IPS DF 4.7 (cell line): Measurements from ENCODE around the gene HSPE1.
"Not testable (repeated sequence)": the region's sequence is repeated elsewhere in the genome, so short reads cannot be mapped to it uniquely, and the experiment has no call there.

Source experiments
- DNase-seq: peaks from one replicate; pipeline ENCODE4 v3.0.0-alpha.2; 2013; ENCODE audit warnings: low spot score; ENCODE audit errors: extremely low read depth

The HSPE1 gene

DNA sequence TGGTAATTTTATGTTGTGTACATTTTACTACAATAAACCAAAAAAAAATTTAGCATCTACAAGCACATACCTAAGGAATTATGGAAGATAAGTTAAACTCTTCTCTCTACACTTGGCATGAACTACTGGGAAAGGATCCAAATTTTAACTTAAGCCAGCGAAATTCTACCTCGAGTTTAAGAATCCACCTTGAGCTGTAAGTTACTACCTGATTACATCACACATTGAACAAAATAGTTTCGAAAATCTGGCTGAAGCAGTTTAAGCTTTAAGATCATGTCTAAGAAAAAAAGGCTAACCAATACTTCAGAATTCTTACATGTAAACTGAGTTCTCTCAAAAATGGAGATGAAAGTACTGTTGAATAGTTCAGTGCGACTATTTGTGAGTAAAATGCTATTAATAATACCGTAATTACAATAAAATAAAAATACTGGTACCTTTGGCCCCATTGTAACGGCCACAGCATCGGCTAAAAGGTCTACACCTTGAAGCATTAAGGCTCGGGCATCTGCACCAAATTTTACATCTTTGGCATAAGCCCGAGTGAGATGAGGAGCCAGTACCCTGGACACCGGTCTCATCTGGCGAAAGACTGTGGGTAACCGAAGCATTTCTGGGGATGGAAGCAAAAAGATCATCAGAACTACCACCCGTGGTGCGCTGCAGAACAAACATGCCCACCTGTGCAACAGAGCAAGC, 1.8 kb upstream of the HSPE1 start:
- DNase-seq, result no peak

DNA sequence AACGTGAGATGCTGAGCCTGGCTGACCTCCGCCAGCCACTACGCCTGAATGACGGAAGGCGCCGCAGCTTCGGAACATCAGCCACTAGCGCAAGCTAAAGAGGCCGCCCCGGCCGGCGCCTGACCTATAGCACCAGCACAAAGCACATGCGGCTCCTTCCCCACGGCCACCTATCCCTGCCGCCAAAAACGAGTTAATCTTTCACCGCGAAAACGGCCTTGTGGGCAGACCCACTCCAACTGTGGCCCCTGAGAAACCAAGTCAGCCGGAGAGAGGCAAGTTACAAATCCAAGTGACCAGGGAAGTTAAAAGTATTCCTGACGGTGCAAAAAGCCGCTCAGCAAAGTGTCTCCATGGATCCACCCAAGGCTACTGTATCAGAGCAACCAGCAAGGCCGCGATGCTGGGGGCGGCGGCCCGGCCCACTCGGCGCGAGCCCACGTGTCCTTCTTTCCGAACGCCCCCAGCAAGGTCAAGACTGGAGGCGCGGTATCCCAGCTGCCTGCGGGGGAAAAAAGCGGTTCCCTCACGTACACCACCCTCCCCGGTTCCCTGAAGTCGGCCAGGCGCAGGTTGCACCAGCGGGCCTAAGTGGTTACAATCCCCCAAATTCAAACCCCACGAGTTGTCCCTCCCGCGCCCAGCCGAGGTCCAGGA, 1.1 kb upstream of the HSPE1 start:
- no peak for DNase-seq

DNA sequence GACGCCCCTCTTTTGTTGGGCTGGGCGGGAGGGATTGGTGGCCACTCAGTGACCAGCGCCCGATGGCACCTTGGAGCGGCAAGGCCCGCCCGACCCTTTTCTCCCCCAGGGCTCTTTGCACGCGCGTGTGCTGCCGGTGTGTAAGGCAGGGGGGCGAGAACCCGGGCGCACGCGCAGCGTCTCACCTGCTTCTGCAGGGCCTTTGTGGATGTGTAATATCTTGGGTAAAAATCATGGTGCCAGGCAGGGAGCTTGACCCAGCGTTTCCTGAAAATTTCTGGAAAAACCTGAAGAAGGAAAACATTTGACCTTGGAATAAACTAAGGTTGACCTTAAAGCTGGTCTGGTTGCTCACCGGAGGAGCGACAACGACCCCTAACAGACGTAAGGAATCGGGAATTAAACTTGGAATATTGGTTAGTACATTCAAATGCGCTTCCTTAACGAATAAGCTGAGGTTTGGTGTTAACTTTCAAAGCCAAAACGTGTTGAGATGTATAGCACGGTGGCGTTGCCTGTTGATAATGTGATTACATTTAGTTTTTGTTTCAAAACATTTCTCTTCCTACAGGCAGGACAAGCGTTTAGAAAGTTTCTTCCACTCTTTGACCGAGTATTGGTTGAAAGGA, 438 bp downstream of the HSPE1 start:
- no peak for DNase-seq

- DNase-seq, result no peak
Measured at GRCh38 chr2:197502201-197502600, 2.0 kb downstream of the HSPE1 start.

- DNase-seq, result no peak
Measured at GRCh38 chr2:197502685-197503084, 2.5 kb downstream of the HSPE1 start.

- DNase-seq, result no peak
Measured at GRCh38 chr2:197504000-197504399, 3.8 kb downstream of the HSPE1 start.

DNA sequence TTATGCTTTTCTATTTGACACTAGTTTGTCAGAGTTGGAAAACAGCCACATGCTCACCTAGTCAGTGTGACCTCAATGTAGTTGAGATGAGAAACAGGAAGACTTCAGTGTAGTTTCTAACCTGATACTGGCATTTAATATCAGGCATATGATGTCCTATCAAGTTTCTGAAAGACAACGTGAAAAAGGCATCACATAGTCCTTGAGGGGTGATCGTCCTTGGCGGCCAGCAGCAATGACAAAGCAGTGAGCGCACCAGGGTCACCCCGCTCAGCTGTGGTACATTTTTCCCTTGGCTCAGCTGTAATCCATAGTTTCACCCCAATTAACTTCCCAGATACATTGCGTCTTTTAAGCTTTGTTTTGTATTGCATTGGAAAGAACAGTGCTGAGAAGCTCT, 4.3 kb downstream of the HSPE1 start:
- DNase-seq, result no peak

DNA sequence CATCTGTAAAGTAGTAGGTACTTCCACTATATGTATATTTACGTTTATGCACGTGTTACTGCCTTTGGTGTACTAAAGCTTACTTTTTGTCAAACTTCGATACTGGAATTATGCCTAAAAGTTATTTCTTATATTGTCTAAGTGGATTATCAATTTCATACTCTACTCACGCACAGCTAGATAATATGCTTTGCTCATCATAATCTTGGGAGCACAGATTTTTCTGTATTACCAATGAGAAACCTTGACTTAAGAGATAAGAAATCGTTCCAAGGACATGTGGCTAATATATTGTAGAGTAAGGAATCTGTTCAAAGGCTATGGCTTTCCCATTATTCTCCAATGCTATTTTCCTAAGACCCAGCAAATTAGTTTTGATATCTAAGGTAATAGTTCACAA, 6.5 kb downstream of the HSPE1 start:
- no peak for DNase-seq

GRCh38 chr2:197513915-197514314, 13.7 kb downstream of the HSPE1 start:
- DNase-seq, result no peak

DNA sequence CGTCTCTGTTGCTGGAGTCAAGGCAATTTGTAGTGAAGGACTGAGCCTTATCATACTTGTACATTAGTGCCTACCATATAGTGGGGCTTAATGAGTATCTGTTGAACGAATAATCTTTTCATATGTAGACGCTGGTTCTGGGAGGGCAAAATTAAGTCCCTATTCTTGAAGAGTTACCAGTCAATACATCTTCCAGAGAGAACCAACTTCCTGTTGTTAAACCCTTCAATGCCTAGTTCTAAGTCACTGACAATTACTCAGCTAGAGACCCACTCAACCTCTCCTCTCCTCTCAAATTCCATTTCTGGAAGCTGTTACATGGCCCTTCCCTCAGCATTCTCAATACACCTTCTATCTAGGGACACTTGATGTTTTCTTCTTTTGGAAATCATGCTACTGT, 14.6 kb downstream of the HSPE1 start:
- peak; percentile 25 for DNase-seq

DNA sequence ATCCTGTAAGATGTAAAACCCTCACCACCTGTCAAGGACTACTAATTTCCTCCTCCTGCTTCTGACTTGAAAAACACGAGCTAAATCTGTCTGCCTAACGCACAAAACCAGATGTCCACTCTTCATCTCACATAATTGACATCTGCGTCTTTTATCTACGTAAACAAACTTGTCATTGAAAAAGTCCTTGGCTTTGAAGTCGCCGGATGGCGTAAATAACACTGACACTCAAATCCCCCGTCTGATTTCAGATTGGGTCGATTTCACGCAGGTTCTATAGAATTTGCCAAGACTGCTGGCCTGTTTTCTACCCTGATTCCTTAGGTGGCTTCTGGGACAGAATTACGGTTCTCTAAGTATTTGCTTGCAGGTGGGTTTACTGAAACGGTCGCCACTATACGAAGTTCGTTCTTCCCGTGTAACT, 15.1 kb downstream of the HSPE1 start:
- DNase-seq, result no peak

- DNase-seq, result peak; percentile 72
Measured at GRCh38 chr2:197515739-197516392, 15.7 kb downstream of the HSPE1 start, which contains the start of gene MOB4. TSS of gene MOB4 (plus strand) at chr2:197516066. CDS start at chr2:197516087, 21 bp downstream.

DNA sequence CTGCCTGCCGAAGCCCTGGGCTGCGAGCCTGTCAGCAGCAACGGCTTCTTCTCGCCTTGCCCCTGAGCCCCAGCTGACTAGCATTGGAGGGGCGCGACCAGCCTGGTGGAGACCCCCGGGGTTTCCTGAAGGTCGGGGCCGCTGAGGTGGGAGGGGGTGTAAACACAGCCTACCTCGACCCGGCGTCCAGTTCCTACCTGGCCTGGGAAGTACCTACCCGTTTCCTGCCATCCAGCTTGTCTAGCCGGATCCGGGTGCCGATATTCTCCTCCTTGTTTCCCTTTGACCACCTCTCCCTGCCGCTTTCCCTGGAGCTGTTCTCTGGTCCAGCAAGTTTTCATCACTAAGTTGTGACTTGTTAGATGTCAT, 16.2 kb downstream of the HSPE1 start:
- no peak for DNase-seq

DNA sequence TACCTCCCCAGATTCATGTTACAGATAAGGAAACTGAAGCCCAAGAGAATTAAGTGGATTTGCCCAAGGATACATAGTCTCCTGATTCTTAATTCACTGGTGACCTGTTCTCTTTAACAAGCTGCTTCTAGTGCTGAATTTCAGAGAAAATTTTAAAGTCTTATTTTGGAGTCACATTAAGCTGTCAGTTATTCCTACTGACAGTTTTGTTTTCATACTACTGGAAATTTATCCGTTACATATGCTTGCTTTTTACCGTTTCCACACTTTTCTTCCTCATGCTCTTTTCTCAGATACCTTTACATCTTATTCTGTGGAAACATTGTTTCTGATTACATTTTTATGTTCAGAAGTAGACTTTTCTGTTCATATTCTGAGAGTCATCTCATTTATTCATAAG, 17.0 kb downstream of the HSPE1 start:
- no peak for DNase-seq

GRCh38 chr2:197538412-197538811, 38.2 kb downstream of the HSPE1 start:
- no peak for DNase-seq

- DNase-seq, result no peak
Measured at GRCh38 chr2:197539734-197540133, 39.6 kb downstream of the HSPE1 start.

DNA sequence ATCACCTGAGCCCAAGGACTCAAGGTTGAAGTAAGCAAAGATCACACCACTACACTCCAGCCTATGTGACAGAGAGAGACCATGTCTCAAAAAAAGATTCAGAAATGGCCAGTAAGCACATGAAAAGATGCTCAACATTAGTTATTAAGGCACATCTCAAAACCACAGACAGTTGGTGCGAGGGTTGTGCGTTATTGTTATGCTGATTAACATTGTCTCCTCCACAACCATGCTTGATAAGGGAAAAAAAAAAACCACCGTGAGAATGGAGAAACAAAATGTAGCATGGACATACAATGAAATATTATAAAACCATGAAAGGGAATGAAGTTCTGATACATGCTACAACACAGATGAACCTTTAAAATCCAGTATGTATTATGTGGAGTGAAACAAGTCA, 43.0 kb downstream of the HSPE1 start:
- no peak for DNase-seq

DNA sequence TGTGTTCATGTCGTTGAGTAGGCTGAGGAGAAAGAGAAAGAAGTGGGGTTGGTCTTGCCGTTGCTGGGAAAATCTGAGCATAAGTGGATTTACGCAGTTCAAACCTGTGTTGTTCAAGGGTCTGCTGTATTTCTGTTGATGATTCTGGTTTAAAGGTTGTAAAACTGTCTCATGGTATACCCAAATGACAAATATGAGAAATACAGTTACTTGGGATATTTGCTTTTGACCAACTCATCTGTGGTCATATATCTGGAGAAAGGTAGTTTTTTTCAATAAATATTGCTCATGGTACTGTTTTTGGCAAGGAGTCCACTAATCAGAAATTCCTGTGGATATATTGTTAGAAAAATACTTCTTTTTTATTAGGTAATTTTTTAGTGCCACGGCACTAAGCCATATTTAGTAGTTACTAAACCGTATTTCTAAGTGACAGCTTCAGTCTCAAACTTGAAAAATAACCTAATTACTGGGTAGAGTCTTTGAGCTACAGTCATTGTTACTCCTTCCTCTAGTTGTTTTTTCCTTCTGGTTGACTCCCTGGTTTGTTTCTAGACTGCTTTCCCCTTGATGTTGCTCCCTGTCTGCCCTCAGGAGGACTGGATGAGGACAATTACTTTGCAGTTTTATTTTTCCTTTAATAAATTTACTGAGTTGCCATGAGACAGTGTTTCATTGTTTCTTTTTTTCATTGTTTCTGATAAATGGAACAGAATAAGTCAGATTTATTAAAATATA, 47.2 kb downstream of the HSPE1 start:
- DNase-seq, result no peak

DNA sequence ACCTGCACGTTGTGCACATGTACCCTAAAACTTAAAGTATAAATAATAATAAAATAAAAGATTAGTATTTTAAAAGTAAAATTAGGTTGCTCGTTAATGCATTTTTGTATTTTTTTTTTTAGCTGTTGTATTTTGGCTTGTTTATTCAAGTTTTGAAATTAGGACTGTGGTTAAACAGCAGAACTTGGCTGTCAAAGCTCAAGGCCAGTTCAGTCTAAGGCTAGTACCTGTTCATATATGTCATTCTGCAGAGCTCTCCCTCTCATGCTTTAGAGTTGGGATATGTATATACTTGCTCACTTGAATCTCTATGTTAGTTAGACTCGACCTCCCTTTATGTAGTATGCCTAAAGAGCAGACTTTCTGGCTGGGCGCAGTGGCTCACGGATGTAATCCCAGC, 48.4 kb downstream of the HSPE1 start:
- no peak for DNase-seq

DNA sequence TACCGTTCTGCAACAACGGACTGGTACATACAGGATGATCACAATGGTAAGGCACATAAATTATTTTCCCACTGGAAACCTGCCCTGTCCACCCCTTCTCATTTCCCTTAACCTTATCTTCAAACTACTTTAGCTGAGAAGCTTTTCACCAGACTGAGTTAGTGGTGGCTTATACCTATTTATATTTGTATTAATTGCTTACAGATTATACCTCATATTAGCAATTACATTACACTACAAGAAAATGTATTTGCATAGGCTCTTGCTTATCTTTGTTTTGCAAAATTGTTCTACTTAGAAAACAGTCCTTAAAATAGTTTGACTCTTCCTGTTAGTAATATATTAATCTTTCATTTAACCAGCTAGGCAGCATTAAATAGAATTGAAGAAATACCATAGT, 51.1 kb downstream of the HSPE1 start:
- DNase-seq, result not testable (repeated sequence)
